Measurements from ENCODE around the gene METAP1.
"Not testable (repeated sequence)": the region's sequence is repeated elsewhere in the genome, so short reads cannot be mapped to it uniquely, and the experiment has no call there.

GRCh38 chr4:99099814-99100213, 104.3 kb downstream of the METAP1 start:
- TF ChIP-seq CTCF (conservative IDR thresholded peaks at IDR 0.05; ENCODE audit: low read length); EZH2phosphoT487 (IDR thresholded peaks at IDR 0.05; ENCODE audit: borderline replicate concordance, low read depth, low read length): not testable (repeated sequence)

Measured in OCI-LY7 (cell line).